GM23338 (cell line): ENCODE data around the gene TRAPPC12. TPM values are rescaled to one million over a fixed set of nuclear protein-coding genes. Genes with fewer than 3 reads are reported as not detected.

Experiments used
- ATAC-seq: fragments of 200-7000 bp; cut with Tn5 transposase; 3 replicates; pipeline ENCODE4 v1.9.1; 2020
- DNase-seq: peaks from one replicate; pipeline ENCODE4 v3.0.0-alpha.2; 2015; ENCODE audit warnings: low spot score
- H2AFZ ChIP-seq: fragments of 200-600 bp; sonication (generic); 2 replicates; pipeline ENCODE4 v1.8.0; 2016; ENCODE audit warnings: antibody characterized with exemption, mild to moderate bottlenecking, moderate library complexity
- H3F3A ChIP-seq: fragments of 200-600 bp; sonication (generic); replicated peaks from 2 replicates; pipeline ENCODE4 v1.8.0; 2017; ENCODE audit warnings: antibody characterized with exemption, mixed run types, low read depth
- H3K27ac ChIP-seq: fragments of 200-600 bp; sonication (generic); 2 replicates; pipeline ENCODE4 v1.6.1; 2016; ENCODE audit warnings: low read depth
- H3K27me3 ChIP-seq: fragments of 200-600 bp; sonication (generic); 2 replicates; pipeline ENCODE4 v1.8.0; 2016; ENCODE audit warnings: mild to moderate bottlenecking, mixed run types, moderate library complexity; ENCODE audit not compliant: insufficient read depth
- H3K36me3 ChIP-seq: fragments of 200-600 bp; sonication (generic); 2 replicates; pipeline ENCODE4 v1.8.0; 2016; ENCODE audit warnings: mild to moderate bottlenecking; ENCODE audit not compliant: insufficient read depth
- H3K4me1 ChIP-seq: fragments of 200-600 bp; sonication (generic); 2 replicates; pipeline ENCODE4 v1.8.0; 2016; ENCODE audit warnings: mild to moderate bottlenecking, moderate library complexity; ENCODE audit not compliant: insufficient read depth
- H3K4me2 ChIP-seq: fragments of 200-600 bp; sonication (generic); 2 replicates; pipeline ENCODE4 v1.7.1; 2017; ENCODE audit warnings: mixed run types
- H3K4me3 ChIP-seq: fragments of 200-600 bp; sonication (generic); 2 replicates; pipeline ENCODE4 v1.6.1; 2016; ENCODE audit warnings: mixed run types
- H3K79me2 ChIP-seq: fragments of 200-600 bp; sonication (generic); replicated peaks from 2 replicates; pipeline ENCODE4 v1.8.0; 2017; ENCODE audit warnings: mild to moderate bottlenecking; ENCODE audit not compliant: insufficient read depth
- H3K9me2 ChIP-seq: fragments of 200-600 bp; sonication (generic); 2 replicates; pipeline ENCODE4 v1.8.0; 2017; ENCODE audit not compliant: insufficient read depth
- H4K20me1 ChIP-seq: fragments of 200-600 bp; sonication (generic); replicated peaks from 2 replicates; pipeline ENCODE4 v1.8.0; 2017; ENCODE audit warnings: mild to moderate bottlenecking; ENCODE audit not compliant: insufficient read depth
- H3K27ac Mint-ChIP-seq: 2 replicates; pipeline ENCODE4 v1.8.0; 2020; ENCODE audit warnings: inconsistent platforms, mild to moderate bottlenecking, moderate library complexity, mixed read lengths
- H3K27me3 Mint-ChIP-seq: 3 replicates; pipeline ENCODE4 v1.8.0; 2022; ENCODE audit warnings: low read depth, mild to moderate bottlenecking, moderate library complexity, mixed read lengths, inconsistent platforms; ENCODE audit not compliant: insufficient read depth, poor library complexity
- H3K36me3 Mint-ChIP-seq: 3 replicates; pipeline ENCODE4 v1.8.0; 2021; ENCODE audit warnings: low read depth, mild to moderate bottlenecking, inconsistent platforms, moderate library complexity, mixed read lengths
- H3K4me1 Mint-ChIP-seq: 3 replicates; pipeline ENCODE4 v1.8.0; 2020; ENCODE audit warnings: mild to moderate bottlenecking, inconsistent platforms, mixed read lengths
- H3K4me3 Mint-ChIP-seq: 3 replicates; pipeline ENCODE4 v1.8.0; 2021; ENCODE audit warnings: moderate library complexity, mild to moderate bottlenecking, inconsistent platforms, mixed read lengths
- H3K9me3 Mint-ChIP-seq: 3 replicates; pipeline ENCODE4 v1.8.0; 2020; ENCODE audit warnings: moderate library complexity, mild to moderate bottlenecking, inconsistent platforms, mixed read lengths
- ETS1 ChIP-seq: IDR thresholded peaks from 2 replicates; pipeline ENCODE4 v1.6.1; 2016; ENCODE audit warnings: antibody characterized with exemption
- EZH2phosphoT487 ChIP-seq: fragments of 200-600 bp; sonication (generic); IDR thresholded peaks from one replicate; pipeline ENCODE4 v1.8.1; 2018; ENCODE audit warnings: antibody characterized with exemption; ENCODE audit not compliant: unreplicated experiment
- NANOG ChIP-seq: IDR thresholded peaks from 2 replicates; pipeline ENCODE4 v1.6.1; 2016; ENCODE audit warnings: antibody characterized with exemption, borderline replicate concordance
- POLR2AphosphoS5 ChIP-seq: IDR thresholded peaks from 2 replicates; pipeline ENCODE4 v1.6.1; 2016; ENCODE audit warnings: antibody characterized with exemption, low read depth
- STAT1 ChIP-seq: IDR thresholded peaks from one replicate; pipeline ENCODE4 v1.6.1; 2016; ENCODE audit warnings: antibody characterized with exemption; ENCODE audit not compliant: unreplicated experiment
- ZNF114 ChIP-seq: fragments of 250-450 bp; sonication (Bioruptor Pico); IDR thresholded peaks from 2 replicates; pipeline ENCODE4 v1.5.0; 2020; ENCODE audit warnings: mild to moderate bottlenecking, moderate library complexity
- ZNF331 ChIP-seq: fragments of 250-450 bp; sonication (Bioruptor Pico); IDR thresholded peaks from 2 replicates; pipeline ENCODE4 v1.5.0; 2020; ENCODE audit warnings: low read depth, mild to moderate bottlenecking, moderate library complexity
- polyA plus RNA-seq: library from polyadenylated mRNA; unstranded; fragments of >200 nt; fragmentation: Nextera tagmentation; extraction: Ambion mirVana; gene quantifications from 2 replicates; pipeline ENCODE4 v1.2.1, GENCODE V29; 2016
- total RNA-seq: library from RNA; depleted of rRNA; stranded (reverse); fragments of >200 nt; shearing (Covaris generic); gene quantifications from 2 replicates; pipeline ENCODE4 v1.2.3, GENCODE V29; 2014
- TF ChIP-seq, protein P1 (sequence below): fragments of 250-450 bp; sonication (Bioruptor Pico); IDR thresholded peaks from 2 replicates; pipeline ENCODE4 v1.5.0; 2020; ENCODE audit warnings: mild to moderate bottlenecking, moderate library complexity
- TF ChIP-seq, protein P2 (sequence below): IDR thresholded peaks from one replicate; pipeline ENCODE4 v1.6.1; 2018; ENCODE audit warnings: antibody characterized with exemption; ENCODE audit not compliant: unreplicated experiment

The TRAPPC12 gene
- total and polyA plus RNA-seq, 2 experiments from 2014 or later: 48.9 to 57.7 TPM

DNA sequence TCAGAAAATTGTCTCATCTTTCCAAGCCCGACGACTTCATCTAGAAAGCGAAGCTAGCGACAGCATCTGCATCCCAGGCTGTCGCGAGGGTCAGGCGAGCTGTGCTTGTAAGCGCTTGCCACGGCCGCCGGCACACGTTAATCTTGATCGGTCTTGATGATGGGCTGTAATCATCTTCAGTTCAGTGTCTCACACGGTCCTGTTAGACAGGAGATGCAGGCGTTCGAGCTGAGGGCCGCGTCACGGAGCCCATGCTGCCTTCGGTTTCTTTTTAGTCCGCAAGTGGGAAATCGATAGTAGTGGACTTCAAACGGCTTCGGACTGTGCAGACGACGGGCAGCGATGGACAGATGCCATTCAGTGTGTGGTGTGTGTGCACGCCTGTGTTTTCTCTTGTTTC, 96.3 kb downstream of the TRAPPC12 start:
- Histone ChIP-seq H3K27ac (no peak overlapping the region), H3K4me3 (no peak overlapping the region), H3K27me3 (no peaks in the 10 kb centered on the region), H3K9me2 (no peaks in the 10 kb centered on the region), H3K36me3 (peaks cover 4% of the 10 kb centered on the region; the same call in 1 of the 2 replicates), H4K20me1 (no peaks in the 10 kb centered on the region), H3K79me2 (no peaks in the 10 kb centered on the region), H3K4me1 (no peaks in the 10 kb centered on the region), H2AFZ (no peak overlapping the region), H3K4me2 (no peak overlapping the region), H3F3A (no peaks in the 10 kb centered on the region)
- no peaks in the 10 kb centered on the region; the same call in 2 of the 3 replicates for H3K9me3 Mint-ChIP-seq
- DNase-seq (no peak), ATAC-seq (no peak)
- no peak overlapping the region for H3K27ac Mint-ChIP-seq
- H3K36me3 Mint-ChIP-seq: peaks cover 33% of the 10 kb centered on the region
- no peak overlapping the region for H3K4me3 Mint-ChIP-seq
- peaks cover 7% of the 10 kb centered on the region for H3K27me3 Mint-ChIP-seq
- TF ChIP-seq ZNF114: no peak
- peaks cover 19% of the 10 kb centered on the region for H3K4me1 Mint-ChIP-seq

DNA sequence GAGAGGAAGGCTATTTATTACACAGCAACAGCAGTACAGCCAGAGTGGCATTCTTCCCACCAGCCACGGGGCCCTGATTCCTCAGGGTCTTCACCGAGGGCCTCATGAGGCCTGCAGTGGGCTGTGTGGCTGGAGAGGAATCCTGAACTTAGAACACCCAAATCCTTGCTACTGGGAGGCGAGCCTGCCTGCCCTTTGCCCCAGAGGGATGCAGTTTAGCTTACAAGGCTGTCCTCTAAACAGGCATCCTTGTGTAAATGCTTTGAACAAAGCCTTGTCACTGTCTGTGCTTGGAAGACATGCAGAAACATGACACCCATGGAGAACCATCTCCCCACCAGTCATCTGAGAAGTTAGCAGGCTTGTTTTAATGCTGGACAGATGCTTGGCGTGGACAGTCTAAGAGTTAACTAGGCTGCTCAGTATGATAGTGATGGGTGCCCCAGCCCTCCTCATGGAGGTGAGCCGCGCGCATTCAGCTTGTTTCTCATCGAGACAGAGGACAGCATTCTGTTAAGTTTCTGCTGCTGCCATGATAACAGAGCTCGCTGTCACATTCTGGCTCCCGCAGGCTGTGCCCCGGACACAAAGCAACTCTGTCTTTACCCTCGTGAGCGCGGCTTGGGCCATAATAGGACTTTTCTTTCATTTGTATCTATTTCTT, 97.0 kb downstream of the TRAPPC12 start:
- H3K4me1 ChIP-seq: no peaks in the 10 kb centered on the region
- H3K9me2 ChIP-seq: no peaks in the 10 kb centered on the region
- Mint-ChIP-seq H3K9me3 (no peaks in the 10 kb centered on the region; the same call in 2 of the 3 replicates), H3K36me3 (peaks cover 28% of the 10 kb centered on the region), H3K27ac (no peak overlapping the region), H3K4me3 (no peak overlapping the region), H3K4me1 (peaks cover 15% of the 10 kb centered on the region), H3K27me3 (peaks cover 11% of the 10 kb centered on the region)
- H3K27me3 ChIP-seq: no peaks in the 10 kb centered on the region
- H3K4me2 ChIP-seq: no peak overlapping the region
- DNase-seq (no peak), ATAC-seq (no peak)
- H3K4me3 ChIP-seq: no peak overlapping the region
- TF ChIP-seq, protein P1, sequence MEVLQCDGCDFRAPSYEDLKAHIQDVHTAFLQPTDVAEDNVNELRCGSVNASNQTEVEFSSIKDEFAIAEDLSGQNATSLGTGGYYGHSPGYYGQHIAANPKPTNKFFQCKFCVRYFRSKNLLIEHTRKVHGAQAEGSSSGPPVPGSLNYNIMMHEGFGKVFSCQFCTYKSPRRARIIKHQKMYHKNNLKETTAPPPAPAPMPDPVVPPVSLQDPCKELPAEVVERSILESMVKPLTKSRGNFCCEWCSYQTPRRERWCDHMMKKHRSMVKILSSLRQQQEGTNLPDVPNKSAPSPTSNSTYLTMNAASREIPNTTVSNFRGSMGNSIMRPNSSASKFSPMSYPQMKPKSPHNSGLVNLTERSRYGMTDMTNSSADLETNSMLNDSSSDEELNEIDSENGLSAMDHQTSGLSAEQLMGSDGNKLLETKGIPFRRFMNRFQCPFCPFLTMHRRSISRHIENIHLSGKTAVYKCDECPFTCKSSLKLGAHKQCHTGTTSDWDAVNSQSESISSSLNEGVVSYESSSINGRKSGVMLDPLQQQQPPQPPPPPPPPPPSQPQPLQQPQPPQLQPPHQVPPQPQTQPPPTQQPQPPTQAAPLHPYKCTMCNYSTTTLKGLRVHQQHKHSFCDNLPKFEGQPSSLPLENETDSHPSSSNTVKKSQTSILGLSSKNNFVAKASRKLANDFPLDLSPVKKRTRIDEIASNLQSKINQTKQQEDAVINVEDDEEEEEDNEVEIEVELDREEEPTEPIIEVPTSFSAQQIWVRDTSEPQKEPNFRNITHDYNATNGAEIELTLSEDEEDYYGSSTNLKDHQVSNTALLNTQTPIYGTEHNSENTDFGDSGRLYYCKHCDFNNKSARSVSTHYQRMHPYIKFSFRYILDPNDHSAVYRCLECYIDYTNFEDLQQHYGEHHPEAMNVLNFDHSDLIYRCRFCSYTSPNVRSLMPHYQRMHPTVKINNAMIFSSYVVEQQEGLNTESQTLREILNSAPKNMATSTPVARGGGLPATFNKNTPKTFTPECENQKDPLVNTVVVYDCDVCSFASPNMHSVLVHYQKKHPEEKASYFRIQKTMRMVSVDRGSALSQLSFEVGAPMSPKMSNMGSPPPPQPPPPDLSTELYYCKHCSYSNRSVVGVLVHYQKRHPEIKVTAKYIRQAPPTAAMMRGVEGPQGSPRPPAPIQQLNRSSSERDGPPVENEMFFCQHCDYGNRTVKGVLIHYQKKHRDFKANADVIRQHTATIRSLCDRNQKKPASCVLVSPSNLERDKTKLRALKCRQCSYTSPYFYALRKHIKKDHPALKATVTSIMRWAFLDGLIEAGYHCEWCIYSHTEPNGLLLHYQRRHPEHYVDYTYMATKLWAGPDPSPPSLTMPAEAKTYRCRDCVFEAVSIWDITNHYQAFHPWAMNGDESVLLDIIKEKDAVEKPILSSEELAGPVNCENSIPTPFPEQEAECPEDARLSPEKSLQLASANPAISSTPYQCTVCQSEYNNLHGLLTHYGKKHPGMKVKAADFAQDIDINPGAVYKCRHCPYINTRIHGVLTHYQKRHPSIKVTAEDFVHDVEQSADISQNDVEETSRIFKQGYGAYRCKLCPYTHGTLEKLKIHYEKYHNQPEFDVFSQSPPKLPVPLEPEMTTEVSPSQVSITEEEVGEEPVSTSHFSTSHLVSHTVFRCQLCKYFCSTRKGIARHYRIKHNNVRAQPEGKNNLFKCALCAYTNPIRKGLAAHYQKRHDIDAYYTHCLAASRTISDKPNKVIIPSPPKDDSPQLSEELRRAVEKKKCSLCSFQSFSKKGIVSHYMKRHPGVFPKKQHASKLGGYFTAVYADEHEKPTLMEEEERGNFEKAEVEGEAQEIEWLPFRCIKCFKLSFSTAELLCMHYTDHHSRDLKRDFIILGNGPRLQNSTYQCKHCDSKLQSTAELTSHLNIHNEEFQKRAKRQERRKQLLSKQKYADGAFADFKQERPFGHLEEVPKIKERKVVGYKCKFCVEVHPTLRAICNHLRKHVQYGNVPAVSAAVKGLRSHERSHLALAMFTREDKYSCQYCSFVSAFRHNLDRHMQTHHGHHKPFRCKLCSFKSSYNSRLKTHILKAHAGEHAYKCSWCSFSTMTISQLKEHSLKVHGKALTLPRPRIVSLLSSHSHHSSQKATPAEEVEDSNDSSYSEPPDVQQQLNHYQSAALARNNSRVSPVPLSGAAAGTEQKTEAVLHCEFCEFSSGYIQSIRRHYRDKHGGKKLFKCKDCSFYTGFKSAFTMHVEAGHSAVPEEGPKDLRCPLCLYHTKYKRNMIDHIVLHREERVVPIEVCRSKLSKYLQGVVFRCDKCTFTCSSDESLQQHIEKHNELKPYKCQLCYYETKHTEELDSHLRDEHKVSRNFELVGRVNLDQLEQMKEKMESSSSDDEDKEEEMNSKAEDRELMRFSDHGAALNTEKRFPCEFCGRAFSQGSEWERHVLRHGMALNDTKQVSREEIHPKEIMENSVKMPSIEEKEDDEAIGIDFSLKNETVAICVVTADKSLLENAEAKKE (CRISPR knock-in tag): no peak
- no peak for TF ChIP-seq EZH2phosphoT487
- TF ChIP-seq POLR2AphosphoS5: no peak
- no peak for TF ChIP-seq ZNF331 (CRISPR knock-in tag)
- TF ChIP-seq NANOG: no peak
- no peak for TF ChIP-seq ZNF114
- TF ChIP-seq STAT1: no peak
- TF ChIP-seq, protein P2, sequence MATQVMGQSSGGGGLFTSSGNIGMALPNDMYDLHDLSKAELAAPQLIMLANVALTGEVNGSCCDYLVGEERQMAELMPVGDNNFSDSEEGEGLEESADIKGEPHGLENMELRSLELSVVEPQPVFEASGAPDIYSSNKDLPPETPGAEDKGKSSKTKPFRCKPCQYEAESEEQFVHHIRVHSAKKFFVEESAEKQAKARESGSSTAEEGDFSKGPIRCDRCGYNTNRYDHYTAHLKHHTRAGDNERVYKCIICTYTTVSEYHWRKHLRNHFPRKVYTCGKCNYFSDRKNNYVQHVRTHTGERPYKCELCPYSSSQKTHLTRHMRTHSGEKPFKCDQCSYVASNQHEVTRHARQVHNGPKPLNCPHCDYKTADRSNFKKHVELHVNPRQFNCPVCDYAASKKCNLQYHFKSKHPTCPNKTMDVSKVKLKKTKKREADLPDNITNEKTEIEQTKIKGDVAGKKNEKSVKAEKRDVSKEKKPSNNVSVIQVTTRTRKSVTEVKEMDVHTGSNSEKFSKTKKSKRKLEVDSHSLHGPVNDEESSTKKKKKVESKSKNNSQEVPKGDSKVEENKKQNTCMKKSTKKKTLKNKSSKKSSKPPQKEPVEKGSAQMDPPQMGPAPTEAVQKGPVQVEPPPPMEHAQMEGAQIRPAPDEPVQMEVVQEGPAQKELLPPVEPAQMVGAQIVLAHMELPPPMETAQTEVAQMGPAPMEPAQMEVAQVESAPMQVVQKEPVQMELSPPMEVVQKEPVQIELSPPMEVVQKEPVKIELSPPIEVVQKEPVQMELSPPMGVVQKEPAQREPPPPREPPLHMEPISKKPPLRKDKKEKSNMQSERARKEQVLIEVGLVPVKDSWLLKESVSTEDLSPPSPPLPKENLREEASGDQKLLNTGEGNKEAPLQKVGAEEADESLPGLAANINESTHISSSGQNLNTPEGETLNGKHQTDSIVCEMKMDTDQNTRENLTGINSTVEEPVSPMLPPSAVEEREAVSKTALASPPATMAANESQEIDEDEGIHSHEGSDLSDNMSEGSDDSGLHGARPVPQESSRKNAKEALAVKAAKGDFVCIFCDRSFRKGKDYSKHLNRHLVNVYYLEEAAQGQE: no peak
- no peak for TF ChIP-seq ETS1
- no peaks in the 10 kb centered on the region for H4K20me1 ChIP-seq
- H3K36me3 ChIP-seq: peaks cover 4% of the 10 kb centered on the region; the same call in 1 of the 2 replicates
- no peaks in the 10 kb centered on the region for H3F3A ChIP-seq
- H3K27ac ChIP-seq: no peak overlapping the region
- H3K79me2 ChIP-seq: no peaks in the 10 kb centered on the region
- no peak overlapping the region for H2AFZ ChIP-seq
